Stimulated activated CD4-positive, alpha-beta T cell treated with anti-CD3 and anti-CD28 coated beads, TNF-alpha, amount 100 ng/mL, for 48 hours (primary cell): ENCODE results near the gene AMER3.
"Not testable (repeated sequence)": the region's sequence is repeated elsewhere in the genome, so short reads cannot be mapped to it uniquely, and the experiment has no call there.

ENCODE experiments used
- DNase-seq, 3 donors: peaks; one replicate each; pipeline ENCODE4 v3.0.0-alpha.2; 2020; ENCODE audit warnings: low read depth in 3 of 3

The AMER3 gene

GRCh38 chr2:130755256-130756052, at the start of gene AMER3:
Gene AMER3, plus strand, starts transcription at chr2:130755540. Its CDS starts 6,533 bp downstream, at chr2:130762073.
- DNase-seq = no peak

GRCh38 chr2:130714795-130715194, 40.5 kb upstream of the AMER3 start:
- not testable (repeated sequence) for DNase-seq

GRCh38 chr2:130720036-130720435, 35.3 kb upstream of the AMER3 start:
- DNase-seq = no peak

- no peak for DNase-seq
Measured at GRCh38 chr2:130720528-130720927, 34.8 kb upstream of the AMER3 start.

- DNase-seq = no peak
Measured at GRCh38 chr2:130724455-130724854, 30.9 kb upstream of the AMER3 start.

GRCh38 chr2:130726614-130727180, 28.6 kb upstream of the AMER3 start:
- DNase-seq = no peak

- peak; percentile 79 to 85 (median 83) for DNase-seq
Measured at GRCh38 chr2:130727286-130727924, 27.9 kb upstream of the AMER3 start.

GRCh38 chr2:130728007-130728454, 27.3 kb upstream of the AMER3 start:
- DNase-seq = peak in 2 of 3 donors; percentile 7 to 18

GRCh38 chr2:130728549-130729316, 26.6 kb upstream of the AMER3 start, which contains the start of gene GPR148:
Gene GPR148, plus strand, starts transcription at chr2:130729070. Its CDS starts 82 bp downstream, at chr2:130729152.
- no peak for DNase-seq

- DNase-seq = no peak
Measured at GRCh38 chr2:130729322-130730299, 25.7 kb upstream of the AMER3 start.

GRCh38 chr2:130732257-130732656, 23.1 kb upstream of the AMER3 start:
- not testable (repeated sequence) for DNase-seq

- no peak for DNase-seq
Measured at GRCh38 chr2:130735200-130735599, 20.1 kb upstream of the AMER3 start.

- no peak for DNase-seq
Measured at GRCh38 chr2:130736487-130736886, 18.9 kb upstream of the AMER3 start.

GRCh38 chr2:130737592-130737991, 17.7 kb upstream of the AMER3 start:
- no peak for DNase-seq

GRCh38 chr2:130740671-130741070, 14.7 kb upstream of the AMER3 start:
- no peak for DNase-seq

- no peak for DNase-seq
Measured at GRCh38 chr2:130743278-130743677, 12.1 kb upstream of the AMER3 start.

- no peak for DNase-seq
Measured at GRCh38 chr2:130744287-130745117, 10.8 kb upstream of the AMER3 start.

GRCh38 chr2:130749078-130749477, 6.3 kb upstream of the AMER3 start:
- no peak for DNase-seq

- DNase-seq = no peak
Measured at GRCh38 chr2:130749641-130750040, 5.7 kb upstream of the AMER3 start.

- DNase-seq = no peak
Measured at GRCh38 chr2:130754811-130755210, 529 bp upstream of the AMER3 start.
